D721Med (cell line): ENCODE results near the gene SPATA18.

ENCODE experiments used
- DNase-seq: peaks from one replicate; pipeline ENCODE4 v3.0.0; 2011; ENCODE audit warnings: low spot score; ENCODE audit not compliant: insufficient read length
- FAIRE-seq: peaks from 2 replicates; lab custom pipeline; 2011; peaks lifted over from hg19 to GRCh38; lab: Jason Lieb, UNC
- TF ChIP-seq, protein P1 (sequence below): IDR thresholded peaks from 2 replicates; pipeline ENCODE4 v1.5.1; 2012; ENCODE audit warnings: mild to moderate bottlenecking, control low read depth; ENCODE audit not compliant: insufficient read depth; ENCODE audit errors: missing control alignments

Gene SPATA18

DNA sequence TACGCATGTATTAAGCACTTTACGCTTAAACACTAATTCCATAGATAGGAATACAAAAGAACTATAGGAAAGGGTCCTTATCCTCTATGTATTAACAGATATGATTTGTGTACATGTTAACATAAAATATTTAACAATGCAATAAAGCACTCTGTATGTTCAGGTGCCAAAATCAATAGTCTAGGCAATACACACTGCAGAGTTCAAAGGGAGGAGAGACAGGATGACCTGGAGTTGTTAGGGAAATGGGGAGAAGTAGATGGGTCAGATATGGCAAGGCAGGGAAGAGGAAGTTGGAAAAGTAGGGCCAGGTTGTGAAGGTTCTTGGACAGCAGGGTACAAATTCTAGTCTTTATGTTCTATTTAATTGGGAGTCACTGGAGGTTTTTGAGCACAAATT, 15.9 kb upstream of the SPATA18 start:
- DNase-seq = no peak
- TF ChIP-seq, protein P1, sequence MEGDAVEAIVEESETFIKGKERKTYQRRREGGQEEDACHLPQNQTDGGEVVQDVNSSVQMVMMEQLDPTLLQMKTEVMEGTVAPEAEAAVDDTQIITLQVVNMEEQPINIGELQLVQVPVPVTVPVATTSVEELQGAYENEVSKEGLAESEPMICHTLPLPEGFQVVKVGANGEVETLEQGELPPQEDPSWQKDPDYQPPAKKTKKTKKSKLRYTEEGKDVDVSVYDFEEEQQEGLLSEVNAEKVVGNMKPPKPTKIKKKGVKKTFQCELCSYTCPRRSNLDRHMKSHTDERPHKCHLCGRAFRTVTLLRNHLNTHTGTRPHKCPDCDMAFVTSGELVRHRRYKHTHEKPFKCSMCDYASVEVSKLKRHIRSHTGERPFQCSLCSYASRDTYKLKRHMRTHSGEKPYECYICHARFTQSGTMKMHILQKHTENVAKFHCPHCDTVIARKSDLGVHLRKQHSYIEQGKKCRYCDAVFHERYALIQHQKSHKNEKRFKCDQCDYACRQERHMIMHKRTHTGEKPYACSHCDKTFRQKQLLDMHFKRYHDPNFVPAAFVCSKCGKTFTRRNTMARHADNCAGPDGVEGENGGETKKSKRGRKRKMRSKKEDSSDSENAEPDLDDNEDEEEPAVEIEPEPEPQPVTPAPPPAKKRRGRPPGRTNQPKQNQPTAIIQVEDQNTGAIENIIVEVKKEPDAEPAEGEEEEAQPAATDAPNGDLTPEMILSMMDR = no peak
- FAIRE-seq = no peak

DNA sequence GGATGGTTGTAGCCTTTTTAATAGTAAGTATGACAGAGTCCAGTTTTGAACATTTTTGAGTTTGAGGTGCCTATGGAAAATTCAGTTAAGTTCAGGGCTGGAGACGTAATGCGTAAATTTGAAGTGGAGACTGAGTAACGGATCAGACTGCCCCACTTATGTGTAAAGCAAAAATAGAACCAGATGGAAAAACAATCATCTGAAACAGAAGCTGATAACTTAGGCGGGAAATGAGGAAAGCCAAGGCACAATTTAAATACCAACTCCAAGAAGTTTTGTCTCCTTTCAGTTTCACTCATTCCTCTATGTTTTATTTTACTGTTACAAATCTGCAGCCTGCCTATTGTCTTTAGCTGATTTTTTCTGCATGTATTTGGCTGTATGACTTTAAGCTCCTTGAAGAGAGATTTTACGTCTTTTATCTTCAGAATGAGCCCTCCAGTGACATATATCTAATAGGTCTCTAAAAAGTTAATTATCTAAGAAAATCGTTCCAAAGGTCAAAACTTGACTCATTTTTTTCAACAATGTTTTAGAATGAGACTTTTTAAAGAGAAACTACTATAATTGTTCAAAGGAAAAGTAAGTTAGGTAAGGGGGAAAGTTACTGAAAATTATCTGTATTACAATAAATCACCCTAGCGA, 14.1 kb upstream of the SPATA18 start:
- FAIRE-seq = no peak
- DNase-seq = no peak
- TF ChIP-seq, protein P1 = no peak

DNA sequence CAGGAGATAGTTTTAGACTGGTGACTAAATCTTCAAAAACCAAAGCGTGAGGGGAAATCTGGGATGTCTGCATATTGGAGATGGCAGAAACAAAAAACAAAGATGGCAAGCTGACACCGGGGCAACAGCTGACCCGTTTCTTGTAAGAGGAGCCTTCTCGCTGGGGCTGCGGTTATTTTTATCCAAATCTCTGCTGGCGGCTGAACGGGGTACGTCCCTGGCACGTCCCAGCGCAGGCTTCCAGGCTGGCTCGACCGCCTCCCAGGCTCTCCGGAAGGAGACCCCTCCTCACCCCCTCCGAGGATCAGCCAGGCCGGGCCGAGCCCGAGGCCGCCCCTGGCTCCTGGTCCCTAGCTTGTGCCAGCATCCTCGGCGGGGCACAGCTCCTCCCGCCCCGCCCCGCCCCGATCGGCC, 13.4 kb upstream of the SPATA18 start:
- FAIRE-seq (no peak), DNase-seq (no peak)
- TF ChIP-seq, protein P1 = no peak

DNA sequence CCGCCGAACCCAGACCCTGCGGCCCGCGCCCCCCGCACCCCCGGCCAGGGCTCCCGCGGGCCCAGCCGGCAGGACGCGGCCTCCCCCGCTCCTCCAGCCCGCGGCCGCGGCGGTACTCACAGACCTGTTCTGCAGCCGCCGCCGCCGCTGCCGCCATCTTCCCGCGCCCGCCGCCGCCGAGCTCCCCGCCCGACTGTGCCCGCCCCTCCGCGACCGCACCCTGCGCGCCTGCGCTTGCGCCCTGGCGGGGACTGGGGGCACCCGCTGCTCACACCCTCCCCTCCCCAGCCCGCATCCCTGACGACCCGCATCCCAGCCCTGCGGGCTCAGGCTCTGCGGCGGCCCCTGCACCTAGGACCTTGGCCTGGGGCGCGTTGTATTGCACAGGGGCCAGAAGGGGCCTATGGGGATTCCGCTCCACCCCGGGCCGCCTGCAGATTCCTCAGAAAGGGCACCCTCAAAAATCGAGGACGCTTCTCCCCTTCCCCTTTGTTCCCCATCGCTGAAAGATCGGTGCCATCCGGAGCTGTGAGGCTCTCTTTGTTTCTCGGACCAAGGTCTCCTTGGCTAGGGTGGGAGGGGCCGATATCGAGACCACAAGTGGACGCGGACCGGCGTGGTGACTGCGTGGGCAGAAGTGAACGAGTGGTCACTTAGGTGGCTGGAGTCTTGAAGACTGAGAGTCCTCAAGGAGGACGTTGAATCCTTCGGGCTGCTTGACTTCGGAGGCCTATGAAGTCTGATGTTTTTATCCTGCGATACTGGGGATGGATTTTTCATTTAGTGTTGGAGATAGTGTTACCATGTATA, 12.8 kb upstream of the SPATA18 start, which contains the start of gene SGCB:
Gene SGCB, minus strand, starts transcription at position 197 of the 810 bp plus-strand sequence. Its CDS starts 40 bp downstream, at position 157.
- FAIRE-seq = no peak
- peak; percentile 43 for DNase-seq
- TF ChIP-seq, protein P1 = no peak

DNA sequence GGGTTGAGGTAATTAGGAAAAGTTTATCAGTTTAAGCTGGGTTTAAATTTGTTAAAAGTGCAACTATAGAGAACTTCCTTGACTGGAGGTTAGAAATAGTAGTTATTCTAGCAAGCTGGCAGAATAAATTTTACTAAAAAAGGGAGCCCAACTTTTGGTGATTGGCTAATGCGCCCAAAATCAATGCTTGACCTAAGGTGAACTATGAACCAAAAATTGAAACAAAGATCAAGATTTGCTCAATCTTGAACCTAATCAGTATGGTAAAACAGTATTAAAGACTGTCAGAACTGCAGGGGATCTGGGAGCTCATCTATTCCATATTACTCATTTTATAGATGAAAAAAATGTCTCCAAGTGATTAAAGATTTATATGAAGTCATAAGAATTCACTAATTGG, 6.1 kb upstream of the SPATA18 start:
- DNase-seq (no peak), FAIRE-seq (no peak)
- TF ChIP-seq, protein P1 = no peak

DNA sequence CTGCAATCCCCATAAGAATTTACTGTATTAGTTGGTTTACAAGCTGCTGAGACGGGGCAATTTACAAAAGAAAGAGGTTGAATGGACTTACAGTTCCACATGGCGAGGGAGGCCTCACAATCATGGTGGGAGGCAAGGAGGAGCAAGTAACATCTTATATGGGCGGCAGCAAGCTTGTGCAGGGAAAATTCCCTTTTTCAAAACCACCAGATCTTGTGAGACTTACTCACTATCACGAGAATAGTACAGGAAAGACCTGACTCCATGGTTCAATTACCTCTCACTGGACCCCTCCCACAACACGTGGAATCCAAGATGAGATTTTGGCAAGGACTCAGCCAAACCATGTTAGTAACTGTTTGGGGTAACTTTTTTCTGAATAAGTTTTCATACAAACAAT, 1.8 kb upstream of the SPATA18 start:
- DNase-seq (no peak), FAIRE-seq (no peak)
- TF ChIP-seq, protein P1 = no peak
